Mammary epithelial cell (primary cell): ENCODE measurements around the gene ATP2C2.

Experiments
- EZH2 ChIP-seq: IDR thresholded peaks from 2 replicates; pipeline ENCODE4 v1.6.1; 2012; ENCODE audit warnings: low read length, inconsistent platforms, borderline replicate concordance
- TF ChIP-seq, protein P1 (sequence below), 2 donors: IDR thresholded peaks in 1 of 2; conservative IDR thresholded peaks in 1 of 2; 2 replicates each; pipeline ENCODE4 v1.5.1; 2011 to 2012; ENCODE audit warnings: inconsistent platforms in 2 of 2, low read length in 2 of 2, mild to moderate bottlenecking in 2 of 2, control low read depth in 1 of 2, low read depth in 1 of 2; ENCODE audit not compliant: insufficient read depth in 1 of 2; ENCODE audit errors: extremely low read depth in 1 of 2

DNA sequence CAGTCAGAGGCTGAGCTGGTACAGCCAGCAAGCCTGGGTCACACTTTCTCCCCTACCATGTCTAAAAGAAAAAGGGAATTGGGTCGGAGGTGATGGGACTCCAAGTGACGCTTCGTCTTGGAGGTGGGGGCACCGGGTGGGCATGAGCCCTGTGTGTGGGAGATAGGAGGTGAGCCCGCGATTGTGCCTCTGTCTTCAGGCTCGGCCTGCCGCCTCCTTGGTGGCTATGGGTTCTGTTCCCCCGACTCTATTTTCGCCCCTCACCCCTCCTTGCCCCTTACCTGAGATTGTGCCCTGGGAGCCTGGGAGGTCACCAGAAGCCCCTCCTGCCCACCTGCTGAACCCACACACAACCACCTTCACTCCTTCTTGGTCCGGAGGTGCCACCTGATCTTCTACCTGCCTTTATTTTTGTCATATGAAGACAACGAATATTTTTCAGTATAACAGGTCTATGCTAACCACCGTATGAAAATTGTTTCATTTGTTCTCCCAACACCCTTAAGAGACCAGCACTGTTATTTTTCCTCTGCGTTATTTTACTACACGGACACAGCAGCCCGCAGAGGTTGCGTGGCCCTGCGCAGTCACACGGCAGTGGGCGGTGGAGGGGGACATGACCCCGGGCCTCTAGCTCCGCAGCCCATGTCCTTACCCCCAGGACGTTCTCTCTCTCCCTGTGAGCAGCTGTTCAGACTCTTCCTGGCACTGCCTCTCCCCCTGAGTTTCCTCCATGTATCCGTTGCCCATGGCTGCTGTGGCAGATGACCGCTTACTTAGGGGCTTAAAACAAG, 49.9 kb downstream of the ATP2C2 start:
- TF ChIP-seq, protein P1, sequence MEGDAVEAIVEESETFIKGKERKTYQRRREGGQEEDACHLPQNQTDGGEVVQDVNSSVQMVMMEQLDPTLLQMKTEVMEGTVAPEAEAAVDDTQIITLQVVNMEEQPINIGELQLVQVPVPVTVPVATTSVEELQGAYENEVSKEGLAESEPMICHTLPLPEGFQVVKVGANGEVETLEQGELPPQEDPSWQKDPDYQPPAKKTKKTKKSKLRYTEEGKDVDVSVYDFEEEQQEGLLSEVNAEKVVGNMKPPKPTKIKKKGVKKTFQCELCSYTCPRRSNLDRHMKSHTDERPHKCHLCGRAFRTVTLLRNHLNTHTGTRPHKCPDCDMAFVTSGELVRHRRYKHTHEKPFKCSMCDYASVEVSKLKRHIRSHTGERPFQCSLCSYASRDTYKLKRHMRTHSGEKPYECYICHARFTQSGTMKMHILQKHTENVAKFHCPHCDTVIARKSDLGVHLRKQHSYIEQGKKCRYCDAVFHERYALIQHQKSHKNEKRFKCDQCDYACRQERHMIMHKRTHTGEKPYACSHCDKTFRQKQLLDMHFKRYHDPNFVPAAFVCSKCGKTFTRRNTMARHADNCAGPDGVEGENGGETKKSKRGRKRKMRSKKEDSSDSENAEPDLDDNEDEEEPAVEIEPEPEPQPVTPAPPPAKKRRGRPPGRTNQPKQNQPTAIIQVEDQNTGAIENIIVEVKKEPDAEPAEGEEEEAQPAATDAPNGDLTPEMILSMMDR (conservative IDR thresholded peaks at IDR 0.05 in 1 of 2, IDR thresholded peaks at IDR 0.05 in 1 of 2; ENCODE audit: extremely low read depth in 1 of 2, insufficient read depth in 1 of 2, low read depth in 1 of 2, low read length in 2 of 2), result no peak
- no peak for TF ChIP-seq EZH2
